Measurements from ENCODE around the gene RASA3. TPM values are rescaled to one million over a fixed set of nuclear protein-coding genes. Genes with fewer than 3 reads are reported as not detected.
A peak's percentile ranks its signal among the peaks of the same experiment; 100 is the strongest.

RASA3 gene
- total and polyA plus RNA-seq, 11 donors, result 4.8 to 24.2 (median 9.7) TPM

DNA sequence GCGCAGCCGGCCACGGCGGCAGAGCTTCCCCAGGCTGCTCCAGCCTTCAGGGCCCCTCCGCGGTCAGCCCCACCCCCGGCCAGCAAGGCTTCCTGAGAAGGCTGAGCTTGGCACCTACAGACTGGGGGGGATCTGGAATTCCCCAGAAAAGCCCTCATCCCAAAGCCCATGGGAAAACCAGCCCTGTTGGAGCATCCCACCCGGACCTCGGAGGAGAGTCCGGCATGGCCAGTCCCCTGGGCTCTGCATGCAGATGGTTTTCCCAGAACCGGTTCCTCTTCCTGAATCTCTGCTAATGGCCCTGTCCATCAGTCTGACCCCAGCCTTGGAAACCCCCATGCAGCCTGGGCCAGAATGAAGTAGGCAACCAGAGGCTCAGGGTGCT is 10.3 kb downstream of the RASA3 start:
- Histone ChIP-seq H3K4me1 (peaks cover 0 to 80% (median 35%) of the 10 kb centered on the region in 12 donors), H3K36me3 (peaks cover 0 to 4% (median 0%) of the 10 kb centered on the region in 9 donors), H3K27me3 (no peaks in the 10 kb centered on the region), H3K27ac (peak overlapping the region in 8 of 12 donors; percentile 13 to 51 (median 30)), H3K9me3 (no peaks in the 10 kb centered on the region), H3K4me3 (no peak overlapping the region)
- intact Hi-C loops (cut with DNase I), result loop anchor here in 1 of 10 donors (5.0 kb wide), 1 partner anchor 55 kb away; no protein-coding TSS in a partner anchor
- DNase-seq (peak in 1 of 5 donors; percentile 68), ATAC-seq (peak in 3 of 4 donors; percentile 6 to 37 (median 15))
- TF ChIP-seq, protein P1, sequence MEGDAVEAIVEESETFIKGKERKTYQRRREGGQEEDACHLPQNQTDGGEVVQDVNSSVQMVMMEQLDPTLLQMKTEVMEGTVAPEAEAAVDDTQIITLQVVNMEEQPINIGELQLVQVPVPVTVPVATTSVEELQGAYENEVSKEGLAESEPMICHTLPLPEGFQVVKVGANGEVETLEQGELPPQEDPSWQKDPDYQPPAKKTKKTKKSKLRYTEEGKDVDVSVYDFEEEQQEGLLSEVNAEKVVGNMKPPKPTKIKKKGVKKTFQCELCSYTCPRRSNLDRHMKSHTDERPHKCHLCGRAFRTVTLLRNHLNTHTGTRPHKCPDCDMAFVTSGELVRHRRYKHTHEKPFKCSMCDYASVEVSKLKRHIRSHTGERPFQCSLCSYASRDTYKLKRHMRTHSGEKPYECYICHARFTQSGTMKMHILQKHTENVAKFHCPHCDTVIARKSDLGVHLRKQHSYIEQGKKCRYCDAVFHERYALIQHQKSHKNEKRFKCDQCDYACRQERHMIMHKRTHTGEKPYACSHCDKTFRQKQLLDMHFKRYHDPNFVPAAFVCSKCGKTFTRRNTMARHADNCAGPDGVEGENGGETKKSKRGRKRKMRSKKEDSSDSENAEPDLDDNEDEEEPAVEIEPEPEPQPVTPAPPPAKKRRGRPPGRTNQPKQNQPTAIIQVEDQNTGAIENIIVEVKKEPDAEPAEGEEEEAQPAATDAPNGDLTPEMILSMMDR (IDR thresholded peaks at IDR 0.05), result no peak
- TF ChIP-seq POLR2A (IDR thresholded peaks at IDR 0.05), result no peak
- WGBS, 4 donors, result 31 to 62% (median 51%) methylated on average over 7 to 11 of the region's 11 CpGs

DNA sequence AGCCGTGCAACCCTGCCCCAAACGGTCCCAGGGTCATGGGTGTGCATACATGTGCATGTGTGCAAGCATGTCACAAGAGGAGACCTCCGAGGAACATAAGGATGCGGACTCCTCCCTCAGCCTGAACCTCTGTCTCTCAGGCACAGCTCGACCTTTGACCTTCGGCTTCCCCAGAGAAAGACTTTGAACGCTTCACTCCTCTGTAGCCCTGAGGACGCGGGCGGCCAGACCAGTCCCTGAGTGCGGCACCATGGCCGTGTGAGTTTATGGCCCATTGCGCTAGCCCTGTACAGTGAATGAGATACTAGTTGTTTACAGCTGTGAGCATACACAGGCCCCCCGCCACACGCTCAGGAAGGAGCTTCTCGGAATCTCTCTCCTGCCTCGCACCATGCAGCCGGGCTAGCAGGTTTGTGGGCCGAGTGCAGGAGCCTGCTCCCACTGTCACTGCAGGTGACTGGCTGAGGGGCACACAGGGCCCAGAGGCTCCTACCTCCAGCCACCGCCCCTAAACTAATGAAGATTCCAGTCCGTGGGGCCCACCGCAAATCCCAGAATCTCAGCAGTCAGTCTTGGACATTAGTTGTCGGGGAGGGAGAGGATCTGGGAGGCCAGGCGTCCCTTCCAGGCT is 10.8 kb downstream of the RASA3 start:
- Histone ChIP-seq H3K4me3 (no peak overlapping the region), H3K27me3 (no peaks in the 10 kb centered on the region), H3K36me3 (peaks cover 0 to 4% (median 0%) of the 10 kb centered on the region in 9 donors), H3K27ac (peak overlapping the region in 8 of 12 donors; percentile 13 to 51 (median 30)), H3K9me3 (no peaks in the 10 kb centered on the region), H3K4me1 (peaks cover 0 to 75% (median 32%) of the 10 kb centered on the region in 12 donors)
- peak in 2 of 4 donors; percentile 5 to 18 for ATAC-seq
- no peak for TF ChIP-seq POLR2A (IDR thresholded peaks at IDR 0.05)
- TF ChIP-seq, protein P1 (IDR thresholded peaks at IDR 0.05), result no peak
- intact Hi-C loops (cut with DNase I), result loop anchor here in 1 of 10 donors (5.0 kb wide), 1 partner anchor 54 kb away; no protein-coding TSS in a partner anchor
- peak in 1 of 5 donors; percentile 46 for DNase-seq
- 74 to 82% (median 80%) methylated on average over 19 to 24 of the region's 24 CpGs for WGBS, 4 donors

DNA sequence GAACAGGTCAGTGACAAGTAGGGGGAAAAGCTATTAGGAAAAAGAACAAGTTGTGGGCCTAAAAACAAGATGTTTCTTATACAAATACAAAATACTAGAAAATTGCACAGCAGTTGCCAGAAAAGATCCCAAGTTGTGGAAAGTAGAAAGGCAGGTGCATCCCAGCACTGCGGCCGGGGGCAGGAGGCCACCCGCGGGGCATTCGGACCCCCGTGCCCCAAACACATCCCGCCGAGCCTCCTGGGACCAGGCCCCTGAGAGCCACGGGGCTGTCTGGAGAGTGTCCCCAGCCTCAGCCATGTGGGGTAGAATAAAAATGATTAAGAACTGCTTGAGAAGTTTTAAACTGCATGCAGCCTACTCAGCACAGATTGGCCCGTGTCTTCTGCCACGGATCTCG is 11.4 kb downstream of the RASA3 start:
- H3K4me1 ChIP-seq, result peaks cover 0 to 72% (median 32%) of the 10 kb centered on the region in 12 donors
- DNase-seq, result no peak
- intact Hi-C loops (cut with DNase I), result loop anchor here in 1 of 10 donors (5.0 kb wide), 1 partner anchor 54 kb away; no protein-coding TSS in a partner anchor
- H3K9me3 ChIP-seq, result no peaks in the 10 kb centered on the region
- peaks cover 0 to 4% (median 0%) of the 10 kb centered on the region in 9 donors for H3K36me3 ChIP-seq
- ATAC-seq, result no peak
- H3K4me3 ChIP-seq, result no peak overlapping the region
- no peaks in the 10 kb centered on the region for H3K27me3 ChIP-seq
- WGBS, 4 donors, result 75 to 87% (median 84%) methylated on average over 12 of the region's 12 CpGs
- TF ChIP-seq POLR2A (IDR thresholded peaks at IDR 0.05), result no peak
- TF ChIP-seq, protein P1 (IDR thresholded peaks at IDR 0.05), result no peak
- peak overlapping the region in 6 of 12 donors; percentile 13 to 66 (median 45) for H3K27ac ChIP-seq

DNA sequence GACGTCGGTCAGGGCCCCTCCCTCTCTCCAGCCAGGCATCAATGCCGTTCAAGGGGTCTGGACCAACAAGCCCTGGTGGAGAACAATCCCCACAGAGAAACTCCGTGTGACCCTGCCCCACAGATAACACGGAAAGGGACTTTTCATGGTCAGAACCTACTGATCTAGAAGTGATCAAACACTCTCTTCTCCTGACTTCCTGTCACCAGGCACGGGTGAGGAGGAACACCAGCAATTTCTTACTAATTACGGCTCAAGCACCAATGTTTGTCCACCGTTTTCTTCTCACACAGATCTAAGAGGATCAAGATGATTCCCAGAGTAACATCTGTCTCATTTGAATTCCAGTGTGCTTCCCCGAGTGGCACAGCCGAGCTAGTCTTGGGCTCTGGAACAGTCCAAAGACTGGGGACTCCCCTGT is 11.8 kb downstream of the RASA3 start:
- intact Hi-C loops (cut with DNase I), result loop anchor here in 1 of 10 donors (5.0 kb wide), 1 partner anchor 53 kb away; no protein-coding TSS in a partner anchor
- peaks cover 0 to 76% (median 32%) of the 10 kb centered on the region in 12 donors for H3K4me1 ChIP-seq

More for the DNA sequence above, 11.8 kb downstream of the RASA3 start:
- Histone ChIP-seq H3K36me3 (peaks cover 0 to 4% (median 0%) of the 10 kb centered on the region in 9 donors), H3K27ac (peak overlapping the region in 7 of 12 donors; percentile 13 to 68 (median 51)), H3K27me3 (no peaks in the 10 kb centered on the region), H3K4me3 (no peak overlapping the region), H3K9me3 (no peaks in the 10 kb centered on the region)
- 45 to 59% (median 53%) methylated on average over 5 to 10 of the region's 10 CpGs for WGBS, 4 donors
- no peak for DNase-seq
- no peak for TF ChIP-seq POLR2A (IDR thresholded peaks at IDR 0.05)
- TF ChIP-seq, protein P1 (IDR thresholded peaks at IDR 0.05), result no peak
- ATAC-seq, result no peak
